ENCODE data around the gene CD274.
"Not testable (repeated sequence)": the region's sequence is repeated elsewhere in the genome, so short reads cannot be mapped to it uniquely, and the experiment has no call there.

Gene CD274

DNA sequence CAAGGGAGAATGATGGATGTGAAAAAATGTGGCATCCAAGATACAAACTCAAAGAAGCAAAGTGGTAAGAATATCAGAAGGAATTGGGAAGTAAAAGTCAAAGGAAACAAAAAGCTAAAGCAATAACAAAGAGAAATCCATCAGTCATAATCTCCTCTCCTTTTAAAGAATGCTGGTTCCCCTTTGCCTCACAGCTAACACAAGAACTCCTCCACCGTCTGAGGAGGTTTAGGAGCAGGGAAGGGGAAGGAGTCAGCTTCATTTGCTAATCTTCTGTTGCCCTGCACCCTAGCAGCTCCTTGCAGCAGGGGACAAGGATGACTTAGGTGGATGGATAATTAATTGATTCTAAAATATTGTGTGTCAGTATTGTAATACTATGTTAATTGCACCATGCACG, 16.4 kb downstream of the CD274 start:
- DNase-seq (ENCODE audit: low read depth, low spot score) = no peak

- DNase-seq (ENCODE audit: low read depth, low spot score) = no peak
These were observed 18.5 kb downstream of the CD274 start for GRCh38 chr9:5468850-5469249.

DNA sequence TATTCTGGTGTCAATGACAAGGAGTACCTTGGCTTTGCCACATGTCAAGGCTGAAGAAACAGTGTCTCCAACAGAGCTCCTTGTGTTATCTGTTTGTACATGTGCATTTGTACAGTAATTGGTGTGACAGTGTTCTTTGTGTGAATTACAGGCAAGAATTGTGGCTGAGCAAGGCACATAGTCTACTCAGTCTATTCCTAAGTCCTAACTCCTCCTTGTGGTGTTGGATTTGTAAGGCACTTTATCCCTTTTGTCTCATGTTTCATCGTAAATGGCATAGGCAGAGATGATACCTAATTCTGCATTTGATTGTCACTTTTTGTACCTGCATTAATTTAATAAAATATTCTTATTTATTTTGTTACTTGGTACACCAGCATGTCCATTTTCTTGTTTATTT, 19.8 kb downstream of the CD274 start:
- DNase-seq (ENCODE audit: low read depth, low spot score) = no peak

- DNase-seq (ENCODE audit: low read depth, low spot score) = no peak
These were observed 20.5 kb downstream of the CD274 start for GRCh38 chr9:5470816-5471215.

DNA sequence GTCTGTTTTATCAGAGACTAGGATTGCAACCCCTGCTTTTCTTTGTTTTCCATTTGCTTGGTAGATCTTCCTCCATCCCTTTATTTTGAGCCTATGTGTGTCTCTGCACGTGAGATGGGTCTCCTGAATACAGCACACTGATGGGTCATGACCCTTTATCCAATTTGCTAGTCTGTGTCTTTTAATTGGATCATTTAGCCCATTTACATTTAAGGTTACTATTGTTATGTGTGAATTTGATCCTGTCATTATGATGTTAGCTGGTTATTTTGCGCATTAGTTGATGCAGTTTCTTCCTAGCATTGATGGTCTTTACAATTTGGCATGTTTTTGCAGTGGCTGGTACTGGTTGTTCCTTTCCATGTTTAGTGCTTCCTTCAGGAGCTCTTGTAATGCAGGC, 25.3 kb downstream of the CD274 start:
- not testable (repeated sequence) for DNase-seq (ENCODE audit: low read depth, low spot score)

GRCh38 chr9:5478206-5478605, 27.9 kb downstream of the CD274 start:
- no peak for DNase-seq (ENCODE audit: low read depth, low spot score)

- DNase-seq (ENCODE audit: low read depth, low spot score) = no peak
These were observed 29.8 kb downstream of the CD274 start for GRCh38 chr9:5479994-5480694.

DNA sequence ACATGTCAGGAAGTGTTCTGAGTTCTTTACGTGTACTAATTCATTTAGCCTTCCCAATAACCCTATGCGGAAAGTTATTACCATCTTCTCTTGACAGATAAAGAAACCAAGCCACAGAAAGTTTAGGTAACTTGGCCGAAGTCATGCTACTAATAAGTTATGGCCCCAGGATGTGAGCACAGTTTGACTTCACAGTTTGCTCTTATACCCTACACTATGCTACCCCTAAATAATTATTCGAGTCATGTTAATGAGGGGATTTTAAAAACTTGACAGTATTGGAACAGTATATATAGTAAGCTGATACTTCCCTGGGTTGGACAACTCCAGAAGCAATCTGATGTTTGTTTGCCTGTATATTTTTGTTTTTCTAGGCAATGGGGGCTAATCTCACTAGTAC, 30.6 kb downstream of the CD274 start:
- DNase-seq (ENCODE audit: low read depth, low spot score) = no peak

- DNase-seq (ENCODE audit: low read depth, low spot score) = no peak
These were observed 31.1 kb downstream of the CD274 start for GRCh38 chr9:5481322-5482040.

GRCh38 chr9:5482194-5482593, 31.9 kb downstream of the CD274 start:
- no peak for DNase-seq (ENCODE audit: low read depth, low spot score)

DNA sequence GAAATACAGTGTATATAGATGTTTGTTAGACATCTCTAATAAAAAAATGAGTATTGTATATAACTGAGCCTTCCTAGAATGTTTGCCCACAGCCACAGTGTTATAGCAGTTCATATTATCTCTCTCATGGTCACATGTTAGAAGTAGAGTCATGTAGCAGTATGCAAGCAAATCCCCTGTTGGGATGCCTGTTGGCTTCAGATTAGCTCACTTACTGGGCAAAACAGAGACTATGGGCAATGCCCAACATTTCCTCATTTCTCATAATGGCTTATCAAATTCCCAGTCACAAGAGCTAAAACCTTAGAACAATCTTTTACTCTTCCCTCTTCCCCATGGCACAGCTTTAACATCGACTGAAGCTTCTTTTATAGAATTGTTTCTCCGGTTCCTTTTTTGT, 33.0 kb downstream of the CD274 start:
- no peak for DNase-seq (ENCODE audit: low read depth, low spot score)

DNA sequence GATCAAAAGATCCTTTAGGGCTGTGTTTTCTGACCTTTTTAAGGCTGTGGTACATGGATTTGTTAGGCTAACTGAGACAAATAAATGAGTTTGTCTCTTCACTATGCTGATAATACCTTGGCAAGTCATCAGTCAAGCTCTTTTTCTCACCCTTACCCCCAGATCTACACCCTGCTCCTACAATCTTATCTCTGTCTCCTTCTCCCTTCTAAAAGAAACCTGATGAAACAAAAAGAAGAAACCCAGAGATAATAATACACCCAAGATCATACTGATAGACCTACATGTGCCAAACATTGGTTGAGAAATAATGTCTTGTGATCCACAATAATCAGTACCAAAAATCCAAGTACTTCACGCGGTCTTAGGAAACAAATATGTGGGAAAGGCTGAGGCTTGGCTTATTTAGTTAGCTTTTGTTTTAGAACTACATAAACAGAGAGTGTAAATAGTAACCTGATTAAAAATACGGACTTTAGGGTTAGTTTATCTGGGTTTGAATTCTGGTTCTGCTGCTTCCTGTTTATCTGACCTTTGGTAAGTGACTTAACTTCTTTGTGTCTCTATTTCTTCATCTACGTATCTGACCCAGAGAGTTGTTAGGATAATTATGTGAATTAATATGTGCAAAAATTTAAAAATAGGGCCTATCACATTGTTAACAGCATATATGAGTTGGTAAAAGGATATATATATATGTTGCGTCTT, 35.2 kb downstream of the CD274 start:
- no peak for DNase-seq (ENCODE audit: low read depth, low spot score)

GRCh38 chr9:5486988-5487387, 36.6 kb downstream of the CD274 start:
- DNase-seq (ENCODE audit: low read depth, low spot score) = no peak

GRCh38 chr9:5488221-5489008, 38.1 kb downstream of the CD274 start:
- DNase-seq (ENCODE audit: low read depth, low spot score) = no peak

DNA sequence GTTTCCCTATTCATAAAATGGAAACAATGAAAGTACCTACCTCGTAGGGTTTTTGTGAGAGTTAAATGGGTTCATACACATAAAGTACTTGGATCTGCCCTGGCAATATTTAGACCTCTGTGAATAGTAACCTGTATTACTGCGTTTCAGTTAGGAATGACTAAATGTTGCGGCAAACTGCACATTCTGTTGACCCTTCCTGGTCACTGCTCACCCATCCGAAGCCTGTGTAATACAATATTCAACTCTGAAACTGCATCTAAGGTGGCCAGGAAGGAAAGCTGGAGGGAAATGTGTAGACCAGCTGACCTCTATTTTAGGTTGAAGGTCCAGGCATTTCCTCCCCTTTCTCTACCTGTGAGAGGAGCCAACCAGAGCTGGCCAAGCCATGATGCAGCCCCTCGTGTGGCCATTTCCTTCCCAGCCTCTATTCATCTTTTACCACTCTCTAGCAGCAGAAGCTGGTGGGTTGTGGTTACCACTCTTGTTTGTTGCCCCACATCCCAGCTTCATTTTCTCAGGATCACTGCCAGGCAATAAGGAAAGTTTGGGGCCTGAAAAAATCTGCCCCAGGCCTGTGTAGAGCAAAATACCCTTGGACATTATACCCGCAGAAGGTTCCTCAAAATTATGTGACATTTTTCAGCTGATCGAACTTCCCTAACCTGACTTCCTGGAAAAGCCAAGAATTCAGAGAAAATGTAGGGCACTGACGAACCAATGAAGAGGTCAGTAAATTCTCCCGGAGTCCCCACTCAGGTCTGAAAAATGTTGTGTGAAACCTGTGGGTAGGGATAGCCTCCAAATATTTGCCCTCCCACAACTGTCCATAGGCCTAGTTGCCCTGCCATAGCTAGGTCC, 39.5 kb downstream of the CD274 start:
- no peak for DNase-seq (ENCODE audit: low read depth, low spot score)

DNA sequence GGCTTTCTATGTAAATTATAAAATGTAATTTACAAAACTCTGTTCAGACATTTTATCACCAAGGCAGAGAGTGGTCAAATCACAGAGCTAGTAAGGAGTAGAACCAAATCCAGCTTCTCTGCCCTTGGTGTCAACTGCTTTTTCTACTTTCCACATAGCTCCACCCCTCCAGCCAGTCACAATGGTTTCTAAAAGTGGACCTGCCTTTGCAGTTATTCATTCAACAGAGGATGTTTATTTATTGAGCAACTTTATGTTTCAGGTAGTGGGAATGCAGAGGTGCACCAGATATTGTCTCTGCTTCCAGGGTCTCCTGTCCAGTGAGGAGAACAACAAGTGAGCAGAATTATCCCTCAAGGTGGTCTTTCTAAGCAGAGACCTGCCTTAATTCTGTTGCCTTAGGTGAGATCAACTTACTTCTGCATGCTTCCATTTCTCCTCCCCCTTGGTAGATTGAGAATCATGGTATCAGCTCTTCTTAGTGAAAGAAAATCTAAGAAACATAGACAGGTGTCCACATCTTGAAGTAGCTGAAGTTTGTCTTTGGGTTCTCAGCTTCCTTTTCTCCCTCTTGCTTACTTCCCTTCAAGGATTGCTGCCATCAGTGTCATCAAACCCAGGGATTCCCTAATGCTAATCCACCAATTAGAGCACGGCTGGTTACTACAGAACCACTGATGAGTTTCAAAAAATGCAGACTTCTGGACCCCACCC, 42.8 kb downstream of the CD274 start:
- no peak for DNase-seq (ENCODE audit: low read depth, low spot score)

GRCh38 chr9:5493679-5494511, 43.6 kb downstream of the CD274 start:
- DNase-seq (ENCODE audit: low read depth, low spot score) = no peak

DNA sequence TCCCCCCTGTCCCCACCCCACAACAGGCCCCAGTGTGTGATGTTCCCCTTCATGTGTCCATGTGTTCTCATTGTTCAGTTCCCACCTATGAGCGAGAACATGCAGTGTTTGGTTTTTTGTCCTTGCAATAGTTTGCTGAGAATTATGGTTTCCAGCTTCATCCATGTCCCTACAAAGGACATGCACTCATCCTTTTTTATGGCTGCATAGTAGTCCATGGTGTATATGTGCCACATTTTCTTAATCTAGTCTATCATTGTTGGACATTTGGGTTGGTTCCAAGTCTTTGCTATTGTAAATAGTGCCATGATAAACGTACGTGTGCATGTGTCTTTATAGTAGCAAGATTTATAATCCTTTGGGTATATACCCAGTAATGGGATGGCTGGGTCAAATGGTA, 44.4 kb downstream of the CD274 start:
- DNase-seq (ENCODE audit: low read depth, low spot score) = not testable (repeated sequence)

DNA sequence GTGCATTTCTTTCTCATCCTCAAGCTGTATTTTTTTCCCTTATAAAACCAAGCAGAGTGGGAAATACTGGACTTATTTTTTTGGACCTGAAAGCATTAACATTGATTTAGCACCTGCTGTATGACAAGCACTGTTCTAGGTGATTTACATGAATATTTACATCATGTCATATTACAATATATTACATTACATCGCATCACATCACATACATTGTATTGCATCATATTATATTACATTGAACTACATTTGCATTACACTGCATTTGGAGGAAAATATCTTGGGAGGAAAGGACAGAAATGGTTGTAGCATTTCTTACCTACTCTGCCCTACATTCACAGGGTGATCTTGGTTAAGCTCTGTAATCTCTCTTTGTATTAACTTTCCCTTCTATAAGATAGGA, 48.8 kb downstream of the CD274 start:
- DNase-seq (ENCODE audit: low read depth, low spot score) = no peak
